HG02571 (cell line): ENCODE results near the gene TTLL11.

Experiments
- ATAC-seq: cut with Tn5 transposase; IDR thresholded peaks from one replicate; pipeline ENCODE4 v1.9.1; 2021; ENCODE audit warnings: mild to moderate bottlenecking, moderate library complexity; ENCODE audit not compliant: unreplicated experiment

Gene TTLL11

GRCh38 chr9:122053064-122053463 lies 40.0 kb downstream of the TTLL11 start:
- ATAC-seq: no peak

- peak; percentile 77 for ATAC-seq
Observed at GRCh38 chr9:122051351-122052321, 41.5 kb downstream of the TTLL11 start.

GRCh38 chr9:122050167-122050566 lies 42.9 kb downstream of the TTLL11 start:
- no peak for ATAC-seq

GRCh38 chr9:122042056-122042455 lies 51.1 kb downstream of the TTLL11 start:
- no peak for ATAC-seq

- ATAC-seq: no peak
Observed at GRCh38 chr9:122040561-122041242, 52.4 kb downstream of the TTLL11 start.

GRCh38 chr9:122039234-122039633 lies 53.9 kb downstream of the TTLL11 start:
- no peak for ATAC-seq

- ATAC-seq: no peak
Observed at GRCh38 chr9:122036988-122037387, 56.1 kb downstream of the TTLL11 start.

- no peak for ATAC-seq
Observed at GRCh38 chr9:122036408-122036807, 56.7 kb downstream of the TTLL11 start.

GRCh38 chr9:122033775-122034373 lies 59.2 kb downstream of the TTLL11 start:
- no peak for ATAC-seq

- no peak for ATAC-seq
Observed at GRCh38 chr9:122032346-122032745, 60.8 kb downstream of the TTLL11 start.

GRCh38 chr9:122031776-122032175 lies 61.3 kb downstream of the TTLL11 start:
- no peak for ATAC-seq

- no peak for ATAC-seq
Observed at GRCh38 chr9:122031157-122031556, 62.0 kb downstream of the TTLL11 start.

- ATAC-seq: no peak
Observed at GRCh38 chr9:122030357-122030756, 62.8 kb downstream of the TTLL11 start.

- ATAC-seq: no peak
Observed at GRCh38 chr9:122029898-122030297, 63.2 kb downstream of the TTLL11 start.

GRCh38 chr9:122028089-122028488 lies 65.0 kb downstream of the TTLL11 start:
- no peak for ATAC-seq

GRCh38 chr9:122020398-122020797 lies 72.7 kb downstream of the TTLL11 start:
- no peak for ATAC-seq

GRCh38 chr9:122016744-122017143 lies 76.4 kb downstream of the TTLL11 start:
- ATAC-seq: no peak

GRCh38 chr9:122016309-122016708 lies 76.8 kb downstream of the TTLL11 start:
- no peak for ATAC-seq

GRCh38 chr9:122015170-122015821 lies 77.8 kb downstream of the TTLL11 start:
- no peak for ATAC-seq

GRCh38 chr9:122011818-122012498 lies 81.2 kb downstream of the TTLL11 start:
- no peak for ATAC-seq

- ATAC-seq: no peak
Observed at GRCh38 chr9:122008559-122008958, 84.5 kb downstream of the TTLL11 start.
